ENCODE data around the gene NAT9.

DNA sequence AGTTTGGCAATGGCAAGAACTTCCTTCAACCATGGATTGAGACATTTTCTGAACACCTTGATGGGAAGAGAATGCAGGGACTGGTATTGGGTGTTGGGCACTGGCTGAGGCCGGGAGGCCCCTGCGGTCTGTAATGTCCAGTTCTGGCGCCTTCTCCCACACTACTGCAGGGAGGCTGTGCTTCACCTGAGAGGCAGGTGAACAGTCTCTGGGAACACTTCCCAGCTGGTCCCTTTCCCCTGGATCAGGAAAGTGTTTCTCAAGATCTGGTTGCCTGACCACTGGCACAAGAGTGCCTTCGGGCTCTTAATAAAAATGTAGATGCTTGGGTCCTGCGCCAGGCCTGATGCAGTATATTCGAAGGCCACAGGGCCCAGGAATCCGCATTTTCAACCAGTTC lies 28.5 kb upstream of the NAT9 start:
- no peak for TF ChIP-seq CTCF (IDR thresholded peaks at IDR 0.05)
- TF ChIP-seq POLR2A (IDR thresholded peaks at IDR 0.05) = no peak
- no peak for TF ChIP-seq EP300 (IDR thresholded peaks at IDR 0.05)
